Epithelial cell of esophagus (primary cell): Measurements from ENCODE around the gene AOAH.
"Not testable (repeated sequence)": the region's sequence is repeated elsewhere in the genome, so short reads cannot be mapped to it uniquely, and the experiment has no call there.

Source experiments
- DNase-seq: peaks from one replicate; pipeline ENCODE4 v3.0.0; 2010; ENCODE audit warnings: low read depth
- H3K4me3 ChIP-seq: 2 replicates; pipeline ENCODE4 v1.5.1; 2011; ENCODE audit warnings: mild to moderate bottlenecking, low read length, control low read depth
- TF ChIP-seq, protein P1 (sequence below): IDR thresholded peaks from 2 replicates; pipeline ENCODE4 v1.5.1; 2011; ENCODE audit warnings: low read depth, mild to moderate bottlenecking, low read length, control low read depth, inconsistent platforms; ENCODE audit not compliant: insufficient read depth; ENCODE audit errors: missing control alignments

Gene AOAH

DNA sequence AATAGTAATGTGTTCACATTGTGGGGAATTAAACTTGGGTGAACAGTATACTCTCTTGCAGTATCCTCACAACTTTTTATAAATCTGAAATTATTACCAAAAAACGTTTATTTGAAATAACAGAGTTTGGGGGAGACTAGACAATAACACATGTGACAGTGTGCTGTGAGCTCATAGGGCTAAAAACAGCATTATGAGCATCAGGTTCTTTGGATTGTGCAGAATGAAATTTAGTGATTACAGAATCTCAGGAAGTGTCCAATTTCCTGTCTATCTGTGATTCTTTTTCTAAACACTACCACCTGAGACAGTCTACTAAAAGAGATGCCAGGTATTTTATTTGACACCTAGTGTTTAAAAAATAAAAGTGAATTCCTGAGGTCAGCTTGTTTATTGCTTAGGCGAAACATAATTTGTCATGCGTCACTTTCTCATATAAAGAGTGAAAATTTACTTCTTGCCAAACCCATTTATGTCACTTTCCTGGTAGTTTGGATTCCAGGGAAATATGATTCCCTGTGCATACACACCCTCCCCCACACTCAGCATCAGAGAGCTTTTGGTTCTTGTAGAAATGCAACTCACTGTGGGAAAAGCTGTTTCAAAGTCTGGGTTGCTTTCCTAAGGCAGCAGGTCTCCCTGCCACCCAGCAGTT lies 71.2 kb downstream of the AOAH start:
- TF ChIP-seq, protein P1, sequence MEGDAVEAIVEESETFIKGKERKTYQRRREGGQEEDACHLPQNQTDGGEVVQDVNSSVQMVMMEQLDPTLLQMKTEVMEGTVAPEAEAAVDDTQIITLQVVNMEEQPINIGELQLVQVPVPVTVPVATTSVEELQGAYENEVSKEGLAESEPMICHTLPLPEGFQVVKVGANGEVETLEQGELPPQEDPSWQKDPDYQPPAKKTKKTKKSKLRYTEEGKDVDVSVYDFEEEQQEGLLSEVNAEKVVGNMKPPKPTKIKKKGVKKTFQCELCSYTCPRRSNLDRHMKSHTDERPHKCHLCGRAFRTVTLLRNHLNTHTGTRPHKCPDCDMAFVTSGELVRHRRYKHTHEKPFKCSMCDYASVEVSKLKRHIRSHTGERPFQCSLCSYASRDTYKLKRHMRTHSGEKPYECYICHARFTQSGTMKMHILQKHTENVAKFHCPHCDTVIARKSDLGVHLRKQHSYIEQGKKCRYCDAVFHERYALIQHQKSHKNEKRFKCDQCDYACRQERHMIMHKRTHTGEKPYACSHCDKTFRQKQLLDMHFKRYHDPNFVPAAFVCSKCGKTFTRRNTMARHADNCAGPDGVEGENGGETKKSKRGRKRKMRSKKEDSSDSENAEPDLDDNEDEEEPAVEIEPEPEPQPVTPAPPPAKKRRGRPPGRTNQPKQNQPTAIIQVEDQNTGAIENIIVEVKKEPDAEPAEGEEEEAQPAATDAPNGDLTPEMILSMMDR = no peak
- H3K4me3 ChIP-seq = no peak overlapping the region
- DNase-seq = peak; percentile 31

GRCh38 chr7:36652431-36652830 lies 71.9 kb downstream of the AOAH start:
- no peak for DNase-seq
- TF ChIP-seq, protein P1 = no peak
- no peak overlapping the region for H3K4me3 ChIP-seq

DNA sequence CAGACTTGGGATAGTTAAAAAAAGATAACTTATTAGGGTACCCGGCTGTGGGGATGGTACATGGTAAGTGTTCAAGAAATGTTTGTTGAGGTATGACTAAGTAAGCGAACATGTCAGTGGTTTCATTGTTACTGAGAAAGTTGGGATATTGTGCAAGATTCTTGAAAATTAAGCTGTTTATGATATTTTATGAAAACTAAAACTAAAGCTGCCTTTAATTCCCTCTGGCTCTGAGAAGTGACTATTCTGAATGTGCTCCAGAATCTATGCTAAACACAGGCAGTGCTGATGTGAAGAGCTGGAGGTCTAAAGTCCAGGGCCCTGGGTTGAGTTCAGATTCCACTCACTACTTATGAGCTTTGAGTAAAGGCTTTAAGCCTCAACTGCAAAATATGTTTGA lies 72.9 kb downstream of the AOAH start:
- H3K4me3 ChIP-seq = no peak overlapping the region
- DNase-seq = peak; percentile 56
- TF ChIP-seq, protein P1 = no peak

- no peak for DNase-seq
Observed at GRCh38 chr7:36650766-36651312, 73.5 kb downstream of the AOAH start.

GRCh38 chr7:36650320-36650719 lies 74.0 kb downstream of the AOAH start:
- no peak overlapping the region for H3K4me3 ChIP-seq
- TF ChIP-seq, protein P1 = no peak
- DNase-seq = no peak

More at GRCh38 chr7:36650766-36651312, 73.5 kb downstream of the AOAH start:
- no peak overlapping the region for H3K4me3 ChIP-seq
- TF ChIP-seq, protein P1 = no peak

GRCh38 chr7:36649319-36649718 lies 75.0 kb downstream of the AOAH start:
- H3K4me3 ChIP-seq = not testable (repeated sequence)
- peak; percentile 22 for DNase-seq

- DNase-seq = peak; percentile 43
- TF ChIP-seq, protein P1 = no peak
- no peak overlapping the region for H3K4me3 ChIP-seq
Observed at GRCh38 chr7:36648441-36648840, 75.9 kb downstream of the AOAH start.
